Endodermal cell (in vitro differentiated cells): ENCODE results near the gene KRTAP29-1. TPM values are rescaled to one million over a fixed set of nuclear protein-coding genes. Genes with fewer than 3 reads are reported as not detected.

Experiments used
- DNase-seq: peaks from one replicate; pipeline ENCODE4 v3.0.0-alpha.2; 2017
- H3K27ac ChIP-seq: 2 replicates; pipeline ENCODE4 v1.5.1; 2013; ENCODE audit warnings: mild to moderate bottlenecking, low read depth, low read length, moderate library complexity
- H3K27me3 ChIP-seq: 2 replicates; pipeline ENCODE4 v1.6.1; 2013; ENCODE audit warnings: mild to moderate bottlenecking, low read length, moderate library complexity; ENCODE audit not compliant: insufficient read depth, control insufficient read depth, poor library complexity, severe bottlenecking
- H3K36me3 ChIP-seq: 2 replicates; pipeline ENCODE4 v1.7.0; 2013; ENCODE audit warnings: mild to moderate bottlenecking, low read length, moderate library complexity; ENCODE audit not compliant: control insufficient read depth, insufficient read depth
- H3K4me1 ChIP-seq: one replicate; pipeline ENCODE4 v1.7.0; 2013; ENCODE audit warnings: low read length; ENCODE audit not compliant: control insufficient read depth, insufficient read depth
- H3K4me3 ChIP-seq: 2 replicates; pipeline ENCODE4 v1.5.1; 2013; ENCODE audit warnings: mild to moderate bottlenecking, low read length, moderate library complexity
- H3K9ac ChIP-seq: 2 replicates; pipeline ENCODE4 v1.6.1; 2013; ENCODE audit warnings: mild to moderate bottlenecking, low read length, moderate library complexity; ENCODE audit not compliant: poor library complexity, severe bottlenecking; ENCODE audit errors: extremely low read depth
- H3K9me3 ChIP-seq: 2 replicates; pipeline ENCODE4 v1.6.1; 2013; ENCODE audit warnings: mild to moderate bottlenecking, low read length, moderate library complexity; ENCODE audit not compliant: control insufficient read depth
- H3K27ac Mint-ChIP-seq: 2 replicates; pipeline ENCODE4 v1.8.0; 2020; ENCODE audit warnings: mixed read lengths
- H3K27me3 Mint-ChIP-seq: 2 replicates; pipeline ENCODE4 v1.8.0; 2021; ENCODE audit warnings: mild to moderate bottlenecking, mixed read lengths; ENCODE audit not compliant: insufficient read depth
- H3K36me3 Mint-ChIP-seq: 2 replicates; pipeline ENCODE4 v1.8.0; 2020; ENCODE audit warnings: low read depth, mixed read lengths
- H3K4me1 Mint-ChIP-seq: 2 replicates; pipeline ENCODE4 v1.8.0; 2020; ENCODE audit warnings: mixed read lengths
- H3K4me3 Mint-ChIP-seq: 2 replicates; pipeline ENCODE4 v1.8.0; 2020; ENCODE audit warnings: mild to moderate bottlenecking, moderate library complexity, mixed read lengths
- H3K9me3 Mint-ChIP-seq: 2 replicates; pipeline ENCODE4 v1.8.0; 2020; ENCODE audit warnings: mild to moderate bottlenecking, mixed read lengths
- CTCF ChIP-seq: fragments of 200-600 bp; sonication (generic); conservative IDR thresholded peaks from 2 replicates; pipeline ENCODE4 v1.5.0; 2021; ENCODE audit warnings: antibody characterized with exemption, mild to moderate bottlenecking
- WGBS, 2 experiments: methylation state at CpG; one replicate each; pipeline versions ENCODE4 v1.1.5 to v1.1.7; 2013; ENCODE audit warnings: missing lambda C conversion rate in 2 of 2, mixed read lengths in 1 of 2; ENCODE audit not compliant: insufficient coverage in 1 of 2, insufficient read length in 1 of 2; 5-methylcytosine and 5-hydroxymethylcytosine counted together
- total RNA-seq, 2 donors: library from RNA; stranded (reverse); fragmentation: NEBNext Ultra II Directional in 1 of 2; extraction: Animal tissue kit (Norgen Biotek cat#: 25700) in 1 of 2; gene quantifications; 2 replicates in 1 of 2; 3 replicates in 1 of 2; pipeline ENCODE4 v1.2.1, GENCODE V29; 2021

Gene KRTAP29-1
- total RNA-seq, 2 donors from 2014 or later = not detected

DNA sequence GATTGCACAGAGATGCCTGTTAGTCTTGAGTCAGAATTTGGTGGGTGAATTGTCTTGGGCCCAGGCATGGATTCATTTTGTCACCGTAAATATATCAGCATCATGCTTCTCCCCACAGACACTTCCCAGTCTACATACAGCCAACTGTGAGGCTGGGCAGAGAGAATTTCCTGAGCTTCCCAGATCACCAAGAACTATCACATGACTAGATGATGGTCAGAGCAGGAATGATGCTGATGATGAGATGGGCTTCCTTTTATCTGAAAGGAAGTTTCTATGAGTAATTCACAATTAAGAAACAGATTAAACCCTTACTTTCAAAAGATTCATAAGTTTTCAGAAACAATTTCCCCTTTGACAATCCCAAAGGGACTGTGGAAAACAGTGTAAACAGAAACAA, 47.8 kb downstream of the KRTAP29-1 start:
- peaks cover 60% of the 10 kb centered on the region for H3K27me3 ChIP-seq
- TF ChIP-seq CTCF = no peak
- no peak overlapping the region for H3K4me3 Mint-ChIP-seq
- no peak overlapping the region for H3K27ac Mint-ChIP-seq
- H3K27ac ChIP-seq = no peak overlapping the region
- H3K9me3 ChIP-seq = no peaks in the 10 kb centered on the region
- no peaks in the 10 kb centered on the region for H3K4me1 Mint-ChIP-seq
- 55% methylated on average over 1 of the region's 1 CpG; no CpG with 5 or more reads in 1 of the 2 experiments for WGBS, 2 experiments
- no peak overlapping the region for H3K4me3 ChIP-seq
- H3K9ac ChIP-seq = no peak overlapping the region
- H3K36me3 ChIP-seq = no peaks in the 10 kb centered on the region
- H3K9me3 Mint-ChIP-seq = no peaks in the 10 kb centered on the region
- H3K27me3 Mint-ChIP-seq = peaks cover 43% of the 10 kb centered on the region
- no peaks in the 10 kb centered on the region for H3K4me1 ChIP-seq
- no peaks in the 10 kb centered on the region for H3K36me3 Mint-ChIP-seq
- DNase-seq = no peak

Other genes with a start within 250 kb of the KRTAP29-1 start
- not detected for gene KRTAP2-2, start 247.6 kb downstream of the KRTAP29-1 start, total RNA-seq
- gene KRTAP2-3, start 242.7 kb downstream of the KRTAP29-1 start, total RNA-seq = not detected
- not detected for gene KRTAP2-4, start 237.0 kb downstream of the KRTAP29-1 start, total RNA-seq
- not detected for gene KRTAP4-7, start 218.7 kb downstream of the KRTAP29-1 start, total RNA-seq
- gene KRTAP4-8, start 204.7 kb downstream of the KRTAP29-1 start, total RNA-seq = not detected
- not detected for gene KRTAP4-16, start 200.6 kb downstream of the KRTAP29-1 start, total RNA-seq
- gene KRTAP4-9, start 197.5 kb downstream of the KRTAP29-1 start, total RNA-seq = not detected
- not detected for gene KRTAP4-11, start 184.5 kb downstream of the KRTAP29-1 start, total RNA-seq
- gene KRTAP4-12, start 178.7 kb downstream of the KRTAP29-1 start, total RNA-seq = not detected
- gene KRTAP4-6, start 162.3 kb downstream of the KRTAP29-1 start, total RNA-seq = not detected
- gene KRTAP4-5, start 153.0 kb downstream of the KRTAP29-1 start, total RNA-seq = not detected
- gene KRTAP4-4, start 142.1 kb downstream of the KRTAP29-1 start, total RNA-seq = not detected
- not detected for gene KRTAP4-3, start 134.6 kb downstream of the KRTAP29-1 start, total RNA-seq
- gene KRTAP4-2, start 124.6 kb downstream of the KRTAP29-1 start, total RNA-seq = not detected
- gene KRTAP4-1, start 117.9 kb downstream of the KRTAP29-1 start, total RNA-seq = not detected
- not detected for gene KRTAP9-1, start 113.0 kb downstream of the KRTAP29-1 start, total RNA-seq
- not detected for gene KRTAP9-2, start 76.2 kb downstream of the KRTAP29-1 start, total RNA-seq
- gene KRTAP9-3, start 70.4 kb downstream of the KRTAP29-1 start, total RNA-seq = not detected
- gene KRTAP9-8, start 64.9 kb downstream of the KRTAP29-1 start, total RNA-seq = not detected
- gene KRTAP9-4, start 53.2 kb downstream of the KRTAP29-1 start, total RNA-seq = not detected
- not detected for gene KRTAP9-9, start 47.5 kb downstream of the KRTAP29-1 start, total RNA-seq
- gene KRTAP9-6, start 37.5 kb downstream of the KRTAP29-1 start, total RNA-seq = not detected
- not detected for gene KRTAP9-7, start 27.2 kb downstream of the KRTAP29-1 start, total RNA-seq
- gene KRTAP16-1, start 6.5 kb upstream of the KRTAP29-1 start, total RNA-seq = not detected
- under 1 TPM; 0.46 to 0.48 TPM for gene KRTAP17-1, start 12.9 kb upstream of the KRTAP29-1 start, total RNA-seq
- not detected for gene KRT33A, start 48.0 kb upstream of the KRTAP29-1 start, total RNA-seq
- gene KRT33B, start 67.0 kb upstream of the KRTAP29-1 start, total RNA-seq = not detected
- gene KRT34, start 79.5 kb upstream of the KRTAP29-1 start, total RNA-seq = not detected
- gene KRT31, start 94.8 kb upstream of the KRTAP29-1 start, total RNA-seq = not detected
- not detected for gene KRT37, start 121.7 kb upstream of the KRTAP29-1 start, total RNA-seq
- gene KRT38, start 138.1 kb upstream of the KRTAP29-1 start, total RNA-seq = not detected
- gene KRT32, start 164.5 kb upstream of the KRTAP29-1 start, total RNA-seq = not detected
- gene KRT35, start 178.3 kb upstream of the KRTAP29-1 start, total RNA-seq = not detected
- not detected for gene KRT36, start 187.1 kb upstream of the KRTAP29-1 start, total RNA-seq
- gene KRT13, start 202.8 kb upstream of the KRTAP29-1 start, total RNA-seq = not detected
- 1 to 10 TPM in 1 of 2 donors, under 1 TPM in 1; 0.95 to 1.2 TPM for gene KRT15, start 216.0 kb upstream of the KRTAP29-1 start, total RNA-seq
- 1,000 to 10,000 TPM in 1 of 2 donors, 100 to 1,000 TPM in 1; 750 to 1,012 TPM for gene KRT19, start 225.5 kb upstream of the KRTAP29-1 start, total RNA-seq